DMS114 treated with DMSO at 0.1 percent for 48 hours (cell line): ENCODE data around the gene WDR18.

Experiments used
- DNase-seq: peaks from one replicate; lab custom pipeline; 2025; ENCODE audit not compliant: unreplicated experiment; lab: John Stamatoyannopoulos, UW

WDR18 gene

DNA sequence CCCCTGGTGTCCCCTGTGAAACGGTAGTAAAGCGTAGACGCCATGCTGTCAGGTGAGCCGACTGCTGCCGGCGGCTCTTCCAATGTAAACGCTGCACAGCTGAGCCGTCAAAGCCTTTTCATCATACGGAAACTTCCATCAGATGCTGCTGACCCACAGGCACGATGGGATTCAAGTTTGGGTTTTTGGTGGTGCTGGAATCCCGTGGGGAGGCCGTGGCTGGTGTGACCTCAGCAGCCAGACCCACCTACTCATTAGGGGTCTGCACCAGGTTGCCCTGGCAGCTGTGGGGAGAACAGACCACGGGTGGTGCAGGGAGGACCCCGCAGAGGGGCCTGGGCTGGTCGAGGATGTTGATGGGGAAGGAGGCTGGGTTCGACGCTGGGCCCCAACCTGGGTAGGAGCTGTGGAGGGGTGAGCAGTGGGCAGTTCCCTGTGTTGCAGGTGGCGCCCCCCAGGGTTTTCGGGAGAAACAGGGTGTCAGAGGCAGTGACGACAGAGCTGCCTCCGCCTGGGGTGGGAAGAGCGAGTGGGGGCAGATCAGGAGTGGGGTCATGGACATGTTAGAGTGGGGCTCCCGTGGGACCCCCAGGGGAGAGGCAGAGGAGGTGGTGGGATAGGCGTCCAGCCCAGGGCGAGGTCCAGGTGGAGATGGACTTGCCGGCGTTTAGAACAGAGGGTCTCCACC is 22.7 kb downstream of the WDR18 start:
- no peak for DNase-seq

DNA sequence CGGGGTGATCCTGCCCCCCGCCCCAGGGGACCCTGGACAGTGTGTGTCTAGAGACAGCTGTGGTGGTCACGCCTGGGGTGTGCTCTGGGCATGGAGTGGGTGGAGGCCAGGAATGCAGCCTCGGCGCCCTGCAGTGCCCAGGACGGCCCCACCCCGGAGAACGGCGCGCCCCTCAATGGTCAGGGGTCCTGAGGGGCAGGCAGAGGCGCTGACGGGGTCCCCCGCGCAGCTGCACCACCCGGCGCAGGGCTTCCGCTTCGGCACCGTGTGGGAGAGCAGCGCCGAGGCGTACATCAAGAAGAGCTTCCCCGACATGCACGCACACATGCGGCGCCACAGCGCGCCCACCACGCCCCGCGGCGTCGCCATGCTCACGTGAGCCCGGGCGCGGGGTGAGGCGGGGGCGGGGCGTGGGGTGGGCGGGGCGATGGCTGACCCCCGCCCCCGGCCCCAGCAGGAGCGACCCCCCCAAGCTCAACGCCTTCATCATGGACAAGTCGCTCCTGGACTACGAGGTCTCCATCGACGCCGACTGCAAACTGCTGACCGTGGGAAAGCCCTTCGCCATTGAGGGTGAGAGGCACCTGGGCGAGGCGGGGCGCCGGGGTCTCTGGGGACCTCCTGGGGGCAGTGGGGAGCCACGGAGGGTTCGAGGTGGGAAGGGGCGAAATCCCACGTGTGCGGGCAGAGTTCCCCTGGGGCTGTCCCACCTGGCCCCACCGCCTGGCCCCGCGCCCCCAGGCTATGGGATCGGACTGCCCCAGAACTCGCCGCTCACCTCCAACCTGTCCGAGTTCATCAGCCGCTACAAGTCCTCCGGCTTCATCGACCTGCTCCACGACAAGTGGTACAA is 23.5 kb downstream of the WDR18 start:
- no peak for DNase-seq

DNA sequence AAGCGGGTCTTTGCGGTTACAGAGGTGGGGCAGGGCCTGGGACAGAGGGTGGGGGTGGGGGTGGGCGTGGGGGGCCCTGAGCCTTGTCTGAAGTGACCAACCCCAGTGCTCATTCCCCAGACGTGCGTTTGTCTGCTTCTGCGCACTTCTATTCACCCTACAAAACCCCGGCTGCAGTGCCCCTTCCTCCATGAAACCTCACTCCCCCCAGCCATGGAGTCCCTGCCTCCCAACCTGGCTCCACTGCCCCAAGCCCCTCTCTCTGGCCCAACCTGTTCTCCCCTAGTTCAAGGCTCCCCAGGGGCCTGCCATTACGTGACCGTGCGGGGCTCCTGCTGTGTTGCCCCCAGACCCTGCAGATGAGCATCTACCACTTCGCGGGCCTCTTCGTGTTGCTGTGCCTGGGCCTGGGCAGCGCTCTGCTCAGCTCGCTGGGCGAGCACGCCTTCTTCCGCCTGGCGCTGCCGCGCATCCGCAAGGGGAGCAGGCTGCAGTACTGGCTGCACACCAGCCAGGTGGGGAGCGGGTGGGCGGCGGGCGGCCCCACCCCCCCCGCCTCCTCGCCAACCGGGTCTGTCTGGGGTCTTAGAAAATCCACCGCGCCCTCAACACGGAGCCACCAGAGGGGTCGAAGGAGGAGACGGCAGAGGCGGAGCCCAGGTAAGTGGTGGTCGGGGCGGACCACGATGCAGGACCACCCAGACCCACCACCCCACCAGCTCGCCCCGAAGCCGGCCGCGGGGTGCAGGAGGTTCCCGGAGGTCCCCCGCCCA is 24.3 kb downstream of the WDR18 start:
- no peak for DNase-seq

DNA sequence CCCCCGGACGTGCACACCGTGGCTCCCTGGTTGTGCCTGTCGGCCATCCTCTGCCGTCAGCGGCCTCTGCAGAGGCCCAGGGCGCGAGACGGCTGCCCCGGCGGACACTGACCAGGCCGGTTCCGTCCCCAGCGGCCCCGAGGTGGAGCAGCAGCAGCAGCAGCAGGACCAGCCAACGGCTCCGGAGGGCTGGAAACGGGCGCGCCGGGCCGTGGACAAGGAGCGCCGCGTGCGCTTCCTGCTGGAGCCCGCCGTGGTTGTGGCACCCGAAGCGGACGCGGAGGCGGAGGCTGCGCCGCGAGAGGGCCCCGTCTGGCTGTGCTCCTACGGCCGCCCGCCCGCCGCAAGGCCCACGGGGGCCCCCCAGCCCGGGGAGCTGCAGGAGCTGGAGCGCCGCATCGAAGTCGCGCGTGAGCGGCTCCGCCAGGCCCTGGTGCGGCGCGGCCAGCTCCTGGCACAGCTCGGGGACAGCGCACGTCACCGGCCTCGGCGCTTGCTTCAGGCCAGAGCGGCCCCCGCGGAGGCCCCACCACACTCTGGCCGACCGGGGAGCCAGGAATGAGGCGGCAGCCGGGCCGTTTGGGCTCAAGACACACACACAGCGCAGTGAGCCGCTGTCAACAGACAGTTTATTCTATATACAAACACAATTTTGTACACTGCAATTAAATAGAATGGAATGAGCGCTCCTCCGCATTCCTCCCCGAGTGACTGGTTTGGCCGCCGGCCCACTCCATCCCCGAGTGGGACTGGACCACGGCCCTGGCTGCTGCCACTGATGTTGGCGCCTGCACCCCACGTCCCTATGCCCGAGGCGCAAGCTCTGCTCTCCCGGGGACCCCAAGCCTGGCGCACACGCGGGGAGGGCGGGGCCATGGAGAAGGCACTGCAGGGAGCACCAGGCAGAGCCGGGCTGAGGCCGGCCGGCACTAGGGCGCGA is 25.2 kb downstream of the WDR18 start:
- no peak for DNase-seq

GRCh38 chr19:1009981-1010538 is 25.9 kb downstream of the WDR18 start:
- no peak for DNase-seq

GRCh38 chr19:1010586-1011510 is 26.7 kb downstream of the WDR18 start:
- DNase-seq: no peak

DNA sequence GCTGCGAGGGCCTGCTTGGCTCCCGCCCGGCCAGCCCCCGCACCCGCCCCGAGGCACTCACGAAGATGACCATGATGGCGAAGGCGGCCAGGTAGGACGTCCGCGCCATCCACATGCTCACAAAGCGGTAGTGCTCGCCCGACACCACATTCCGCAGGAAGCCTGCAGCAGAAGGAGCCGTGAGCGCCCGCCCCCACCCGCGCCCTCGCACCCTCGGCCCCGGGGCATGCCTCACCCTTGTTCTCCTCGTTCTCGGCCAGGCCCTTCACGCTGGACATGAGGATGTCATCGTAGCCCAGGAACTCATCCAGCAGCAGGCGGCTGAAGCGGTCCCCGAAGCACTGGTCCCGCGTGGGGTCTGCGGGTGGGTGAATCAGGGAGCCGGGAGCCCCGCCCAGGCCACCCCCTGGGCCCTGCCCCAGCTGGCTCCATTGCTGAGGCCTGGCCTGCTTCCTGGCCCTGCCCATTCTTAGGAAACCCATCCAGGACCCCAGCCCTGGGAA is 27.7 kb downstream of the WDR18 start:
- DNase-seq: no peak

DNA sequence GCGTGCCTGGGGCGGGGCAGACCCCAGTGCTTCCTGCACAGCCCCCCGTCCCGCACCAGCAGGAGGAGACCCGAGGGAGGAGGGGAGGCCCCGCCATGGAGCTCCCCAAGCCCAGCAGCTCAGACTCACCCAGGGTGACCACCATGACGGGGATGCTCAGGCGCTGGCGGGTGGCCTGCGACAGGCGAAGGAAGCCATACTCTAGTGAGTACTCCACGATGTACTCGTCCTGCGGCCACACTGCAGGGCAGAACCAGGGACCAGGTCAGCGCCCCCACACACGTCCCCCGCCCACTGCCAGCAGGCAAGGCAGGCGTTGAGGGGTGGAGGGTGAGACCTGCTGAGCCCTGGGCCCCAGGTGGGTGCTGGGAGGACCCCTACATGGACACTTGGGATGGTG is 28.2 kb downstream of the WDR18 start:
- DNase-seq: no peak

DNA sequence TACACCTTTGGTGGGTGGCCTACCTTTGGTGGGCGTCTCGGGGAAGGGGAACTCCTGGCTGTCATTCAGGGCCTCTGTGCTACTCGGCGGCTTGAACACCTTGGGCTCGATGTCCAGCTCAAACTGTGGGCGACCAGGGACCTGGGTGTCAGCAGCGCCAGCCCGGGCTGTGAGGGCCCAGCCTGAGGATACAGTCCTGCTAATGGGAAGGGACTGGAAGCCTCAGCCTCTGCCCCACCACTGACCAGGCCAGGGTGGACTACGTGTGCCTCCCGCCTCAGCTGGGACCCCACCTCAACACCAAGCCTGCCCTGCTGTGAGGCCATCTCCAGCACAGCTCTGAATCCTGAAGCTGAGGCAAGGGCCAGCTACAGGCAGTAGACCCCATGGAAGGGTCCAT is 29.1 kb downstream of the WDR18 start:
- DNase-seq: no peak

GRCh38 chr19:1014161-1015060 is 30.3 kb downstream of the WDR18 start:
- DNase-seq: no peak

DNA sequence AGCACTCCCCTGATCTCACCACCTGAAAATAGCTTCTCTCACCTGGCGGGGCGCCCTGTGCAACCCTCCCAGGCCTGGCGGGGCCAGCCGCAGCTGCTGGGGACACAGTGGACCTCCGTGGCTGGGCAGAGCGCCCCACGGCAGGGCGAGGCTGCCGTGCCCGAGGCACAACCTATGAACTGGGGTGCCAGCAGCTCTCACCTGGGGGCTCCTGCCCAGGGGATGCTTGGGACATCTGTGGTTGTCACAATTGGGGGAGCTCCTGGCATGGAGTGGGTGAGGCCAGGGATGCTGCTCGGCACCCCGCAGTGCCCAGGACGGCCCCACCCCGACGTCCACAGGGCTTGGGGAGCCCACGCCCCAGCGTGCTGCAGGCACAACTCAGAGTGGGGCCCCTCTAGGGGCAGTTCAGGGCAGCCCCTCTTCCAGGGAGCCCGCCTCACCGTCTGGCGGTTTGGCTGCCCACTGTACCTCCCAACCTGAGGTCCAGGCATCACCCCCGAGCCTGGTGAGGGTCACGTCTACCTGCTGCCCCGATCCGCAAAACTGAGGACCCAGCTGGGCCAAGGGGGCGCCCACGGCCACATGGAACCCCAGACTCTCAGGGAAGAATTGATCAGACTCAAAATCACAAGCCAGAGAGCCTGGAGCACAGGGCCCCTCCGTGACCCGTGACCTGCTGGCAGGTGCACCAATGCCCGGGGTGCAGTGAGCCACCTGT is 31.1 kb downstream of the WDR18 start:
- no peak for DNase-seq

GRCh38 chr19:1015782-1016646 is 31.9 kb downstream of the WDR18 start:
- no peak for DNase-seq

DNA sequence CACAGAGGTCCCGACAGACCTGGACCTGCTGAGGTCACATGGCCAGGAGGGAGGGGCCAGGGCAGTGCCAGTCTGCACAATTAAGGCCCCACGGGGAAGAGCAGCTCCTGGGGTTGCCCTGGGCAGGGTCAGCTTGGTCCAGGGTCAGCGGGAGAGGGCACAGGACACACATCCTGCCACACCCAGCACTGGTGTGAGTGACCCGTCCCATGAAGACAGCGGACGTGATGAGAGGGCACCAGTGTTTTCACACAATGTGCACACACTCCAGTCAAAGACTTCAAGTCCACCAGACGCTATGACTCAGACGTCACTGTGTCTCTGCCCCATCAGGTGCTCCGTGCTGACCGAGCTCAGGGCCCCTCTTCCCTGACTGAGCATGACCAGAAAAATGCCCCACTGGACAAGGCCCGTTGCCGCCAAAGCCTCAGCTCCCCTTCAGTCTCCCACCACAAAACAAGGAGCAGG is 32.5 kb downstream of the WDR18 start:
- no peak for DNase-seq

DNA sequence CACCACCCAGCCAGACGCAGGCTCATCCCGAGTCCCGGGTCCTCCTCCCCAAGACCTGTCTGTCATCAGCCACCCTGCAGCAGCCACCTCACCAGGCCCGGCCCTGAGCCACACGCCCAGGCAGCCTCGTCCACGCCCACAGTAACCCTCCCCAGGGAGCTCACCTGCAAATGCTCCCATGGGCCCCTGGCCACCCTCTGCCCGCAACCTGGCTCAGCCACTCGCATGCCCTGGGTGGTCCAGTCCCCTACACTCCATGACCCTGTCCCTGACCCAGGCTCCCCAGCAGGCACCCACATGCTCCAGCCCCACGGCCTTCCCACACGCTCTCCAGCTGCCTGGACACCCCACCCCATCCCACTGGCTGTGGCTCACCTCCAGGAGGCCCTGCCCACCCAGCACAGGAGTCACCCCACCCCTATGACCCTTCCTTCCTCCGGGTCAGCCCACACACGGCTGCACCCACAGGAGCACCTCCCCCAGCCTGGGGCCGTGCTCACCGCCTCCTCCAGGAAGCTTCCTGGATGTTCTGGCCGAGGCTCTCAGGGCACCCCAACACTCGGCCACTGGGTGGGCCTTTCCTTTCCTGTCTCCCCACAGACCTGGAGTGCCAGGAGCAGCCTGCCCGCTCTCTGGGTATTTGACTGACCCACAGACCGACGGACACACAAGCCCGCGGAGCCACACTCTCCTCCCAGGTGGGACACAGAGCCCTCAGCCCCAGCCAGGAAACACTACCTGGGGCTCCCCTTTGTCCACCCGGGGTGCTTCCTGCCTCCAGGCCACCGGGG is 33.2 kb downstream of the WDR18 start:
- DNase-seq: no peak

GRCh38 chr19:1017906-1018305 is 33.8 kb downstream of the WDR18 start:
- DNase-seq: no peak

DNA sequence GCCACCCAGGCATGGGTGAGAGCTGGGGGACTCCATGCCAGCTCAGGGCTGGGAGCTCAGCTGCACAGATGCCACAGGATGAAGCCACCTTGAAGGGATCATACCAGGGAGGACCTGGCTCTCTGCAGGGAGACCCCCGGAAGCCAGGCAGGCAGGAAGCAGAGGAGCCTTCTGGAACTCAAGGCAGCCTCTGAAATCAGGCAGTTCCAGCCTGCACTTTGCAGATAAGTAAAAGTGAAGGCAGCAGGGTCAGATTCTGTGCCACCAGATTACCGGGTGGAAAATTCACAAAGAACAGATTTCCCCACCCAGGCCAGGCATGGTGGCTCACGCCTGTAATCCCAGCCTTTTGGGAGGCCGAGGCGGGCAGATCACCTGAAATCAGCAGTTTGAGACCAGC is 34.2 kb downstream of the WDR18 start:
- no peak for DNase-seq
